Measurements from ENCODE around the gene NPAS2. TPM values are rescaled to one million over a fixed set of nuclear protein-coding genes. Genes with fewer than 3 reads are reported as not detected.

The NPAS2 gene
- polyA plus RNA-seq, 1 donor (not counting 4 experiments of a cell fraction or from before 2014, with no cell fraction given), result 17.7 TPM

- TF ChIP-seq EZH2 (IDR thresholded peaks at IDR 0.05; ENCODE audit: low read length) (no peak), CTCF (optimal IDR thresholded peaks at IDR 0.05 in 1 of 3, IDR thresholded peaks at IDR 0.05 in 1 of 3, conservative IDR thresholded peaks at IDR 0.05 in 1 of 3; ENCODE audit: extremely low read depth in 1 of 3, insufficient read depth in 2 of 3, low read length in 3 of 3) (no peak)
- no peak overlapping the region for H2AFZ ChIP-seq (ENCODE audit: control insufficient read depth, low read length)
- no peak for DNase-seq (ENCODE audit: low read depth, low spot score)
- peaks cover 7% of the 10 kb centered on the region for H4K20me1 ChIP-seq (ENCODE audit: control insufficient read depth, extremely low read depth, insufficient read depth, low read length)
- peaks cover 2 to 3% of the 10 kb centered on the region in 2 experiments for H3K36me3 ChIP-seq (ENCODE audit: control insufficient read depth in 2 of 2, extremely low read depth in 1 of 2, insufficient read depth in 2 of 2, low read length in 2 of 2)
- dilution Hi-C loops (cut with MboI; ENCODE audit: extremely low pct_ligation_motif_present, low sequenced_read_pairs), result no loop called here
- H3K4me2 ChIP-seq (ENCODE audit: control insufficient read depth, extremely low read depth, insufficient read depth, low read depth, low read length), result no peak overlapping the region
- no peak overlapping the region for H3K4me3 ChIP-seq (ENCODE audit: control insufficient read depth in 2 of 3, extremely low read depth in 1 of 3, insufficient read depth in 2 of 3, low read depth in 1 of 3, low read length in 3 of 3)
- peaks cover 63% of the 10 kb centered on the region for H3K79me2 ChIP-seq (ENCODE audit: control insufficient read depth, insufficient read depth, low read length)
- no peaks in the 10 kb centered on the region for H3K9me3 ChIP-seq (ENCODE audit: control insufficient read depth, low read depth, low read length)
- peaks cover 8% of the 10 kb centered on the region for H3K4me1 ChIP-seq (ENCODE audit: control insufficient read depth, extremely low read depth, insufficient read depth, low read length)
- H3K27ac ChIP-seq (ENCODE audit: control insufficient read depth, insufficient read depth, low read length), result no peak overlapping the region
- no peak overlapping the region for H3K9ac ChIP-seq (ENCODE audit: control insufficient read depth, extremely low read depth, insufficient read depth, low read length)
- no peaks in the 10 kb centered on the region for H3K27me3 ChIP-seq (ENCODE audit: control insufficient read depth, extremely low read depth, insufficient read depth, low read length)
- FAIRE-seq, result no peak
- H3K9me1 ChIP-seq (ENCODE audit: control insufficient read depth, extremely low read depth, insufficient read depth, low read length), result peaks cover 2% of the 10 kb centered on the region
These were observed 6.6 kb downstream of the NPAS2 start for GRCh38 chr2:100826494-100826893.

GRCh38 chr2:100831158-100831750 is 11.3 kb downstream of the NPAS2 start:
- H3K9ac ChIP-seq (ENCODE audit: control insufficient read depth, extremely low read depth, insufficient read depth, low read length), result no peak overlapping the region
- TF ChIP-seq CTCF (optimal IDR thresholded peaks at IDR 0.05 in 1 of 3, IDR thresholded peaks at IDR 0.05 in 1 of 3, conservative IDR thresholded peaks at IDR 0.05 in 1 of 3; ENCODE audit: extremely low read depth in 1 of 3, insufficient read depth in 2 of 3, low read length in 3 of 3) (no peak), EZH2 (IDR thresholded peaks at IDR 0.05; ENCODE audit: low read length) (no peak)
- dilution Hi-C loops (cut with MboI; ENCODE audit: extremely low pct_ligation_motif_present, low sequenced_read_pairs), result no loop called here
- H2AFZ ChIP-seq (ENCODE audit: control insufficient read depth, low read length), result no peak overlapping the region
- peaks cover 0 to 4% of the 10 kb centered on the region in 2 experiments for H3K36me3 ChIP-seq (ENCODE audit: control insufficient read depth in 2 of 2, extremely low read depth in 1 of 2, insufficient read depth in 2 of 2, low read length in 2 of 2)
- H4K20me1 ChIP-seq (ENCODE audit: control insufficient read depth, extremely low read depth, insufficient read depth, low read length), result peaks cover 16% of the 10 kb centered on the region
- H3K27ac ChIP-seq (ENCODE audit: control insufficient read depth, insufficient read depth, low read length), result no peak overlapping the region
- H3K9me3 ChIP-seq (ENCODE audit: control insufficient read depth, low read depth, low read length), result no peaks in the 10 kb centered on the region
- peaks cover 60% of the 10 kb centered on the region for H3K79me2 ChIP-seq (ENCODE audit: control insufficient read depth, insufficient read depth, low read length)
- no peaks in the 10 kb centered on the region for H3K27me3 ChIP-seq (ENCODE audit: control insufficient read depth, extremely low read depth, insufficient read depth, low read length)
- H3K9me1 ChIP-seq (ENCODE audit: control insufficient read depth, extremely low read depth, insufficient read depth, low read length), result no peaks in the 10 kb centered on the region
- no peak overlapping the region for H3K4me3 ChIP-seq (ENCODE audit: control insufficient read depth in 2 of 3, extremely low read depth in 1 of 3, insufficient read depth in 2 of 3, low read depth in 1 of 3, low read length in 3 of 3)
- no peak for FAIRE-seq
- H3K4me1 ChIP-seq (ENCODE audit: control insufficient read depth, extremely low read depth, insufficient read depth, low read length), result peaks cover 7% of the 10 kb centered on the region
- no peak for DNase-seq (ENCODE audit: low read depth, low spot score)
- no peak overlapping the region for H3K4me2 ChIP-seq (ENCODE audit: control insufficient read depth, extremely low read depth, insufficient read depth, low read depth, low read length)

All from keratinocyte (primary cell).